Loucy (cell line): ENCODE results near the gene ZC3H12C.

Experiments used
- CTCF ChIP-seq: fragments of 200-600 bp; sonication (generic); conservative IDR thresholded peaks from 2 replicates; pipeline ENCODE4 v1.5.1; 2014; ENCODE audit warnings: mild to moderate bottlenecking, antibody characterized with exemption, low read length
- EZH2phosphoT487 ChIP-seq: fragments of 200-600 bp; IDR thresholded peaks from 2 replicates; pipeline ENCODE4 v1.6.1; 2018; ENCODE audit warnings: antibody characterized with exemption, mild to moderate bottlenecking, moderate library complexity, borderline replicate concordance

- TF ChIP-seq CTCF (no peak), EZH2phosphoT487 (no peak)
These were observed 69.0 kb downstream of the ZC3H12C start for GRCh38 chr11:110162216-110162615.
